OCI-LY7 (cell line): Measurements from ENCODE around the gene KIF15.

Experiments used
- EZH2phosphoT487 ChIP-seq: fragments of 200-600 bp; sonication (generic); IDR thresholded peaks from 2 replicates; pipeline ENCODE4 v1.6.1; 2018; ENCODE audit warnings: low read depth, borderline replicate concordance, mild to moderate bottlenecking, mixed run types, antibody characterized with exemption, low read length, moderate library complexity, mixed read lengths
- TF ChIP-seq, protein P1 (sequence below): fragments of 200-600 bp; sonication (generic); conservative IDR thresholded peaks from 2 replicates; pipeline ENCODE4 v1.5.1; 2014; ENCODE audit warnings: mild to moderate bottlenecking, antibody characterized with exemption, low read length, moderate library complexity, mixed read lengths

DNA sequence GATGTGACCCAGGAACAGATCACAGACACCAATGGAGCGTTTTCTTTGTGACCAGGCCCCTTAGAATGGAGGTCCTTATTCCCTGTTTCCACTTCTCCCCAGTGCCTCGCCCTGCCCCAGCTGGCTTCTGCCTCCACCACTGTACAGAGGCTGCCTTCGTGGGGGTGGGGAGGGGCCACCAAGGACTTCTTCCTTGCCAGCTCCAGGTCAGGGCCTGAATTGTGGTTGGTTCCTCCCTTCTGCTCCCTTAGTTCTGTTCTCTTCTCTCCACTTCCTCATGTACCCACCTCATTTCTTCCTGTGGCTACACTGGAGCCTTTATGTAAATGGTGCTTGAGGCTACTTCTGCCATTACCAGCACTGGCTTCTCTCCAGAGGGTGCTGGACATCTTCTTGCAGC, 129.3 kb downstream of the KIF15 start:
- TF ChIP-seq EZH2phosphoT487, result no peak
- TF ChIP-seq, protein P1, sequence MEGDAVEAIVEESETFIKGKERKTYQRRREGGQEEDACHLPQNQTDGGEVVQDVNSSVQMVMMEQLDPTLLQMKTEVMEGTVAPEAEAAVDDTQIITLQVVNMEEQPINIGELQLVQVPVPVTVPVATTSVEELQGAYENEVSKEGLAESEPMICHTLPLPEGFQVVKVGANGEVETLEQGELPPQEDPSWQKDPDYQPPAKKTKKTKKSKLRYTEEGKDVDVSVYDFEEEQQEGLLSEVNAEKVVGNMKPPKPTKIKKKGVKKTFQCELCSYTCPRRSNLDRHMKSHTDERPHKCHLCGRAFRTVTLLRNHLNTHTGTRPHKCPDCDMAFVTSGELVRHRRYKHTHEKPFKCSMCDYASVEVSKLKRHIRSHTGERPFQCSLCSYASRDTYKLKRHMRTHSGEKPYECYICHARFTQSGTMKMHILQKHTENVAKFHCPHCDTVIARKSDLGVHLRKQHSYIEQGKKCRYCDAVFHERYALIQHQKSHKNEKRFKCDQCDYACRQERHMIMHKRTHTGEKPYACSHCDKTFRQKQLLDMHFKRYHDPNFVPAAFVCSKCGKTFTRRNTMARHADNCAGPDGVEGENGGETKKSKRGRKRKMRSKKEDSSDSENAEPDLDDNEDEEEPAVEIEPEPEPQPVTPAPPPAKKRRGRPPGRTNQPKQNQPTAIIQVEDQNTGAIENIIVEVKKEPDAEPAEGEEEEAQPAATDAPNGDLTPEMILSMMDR, result no peak
